Activated naive CD4-positive, alpha-beta T cell treated with anti-CD3 and anti-CD28 coated beads, Interleukin-2, amount 50 U/mL, for 72 hours (primary cell): ENCODE results near the gene PLEKHG4B. TPM values are rescaled to one million over a fixed set of nuclear protein-coding genes. Genes with fewer than 3 reads are reported as not detected.

ENCODE experiments used
- ATAC-seq, 2 donors: fragments of 150-1000 bp; cut with Tn5 transposase; 2 replicates each; pipeline ENCODE4 v1.10.0; 2021; ENCODE audit warnings: mild to moderate bottlenecking in 2 of 2, moderate library complexity in 2 of 2
- DNase-seq, 2 donors: peaks; one replicate each; pipeline ENCODE4 v3.0.0; 2021 to 2022; ENCODE audit warnings: low spot score in 2 of 2
- H3K27ac Mint-ChIP-seq, 2 donors: one replicate each; pipeline ENCODE4 v1.8.0; 2022; ENCODE audit warnings: mild to moderate bottlenecking in 2 of 2, mixed read lengths in 2 of 2
- H3K36me3 Mint-ChIP-seq, 2 donors: one replicate each; pipeline ENCODE4 v1.8.0; 2022; ENCODE audit warnings: mixed read lengths in 2 of 2
- H3K9me3 Mint-ChIP-seq, 2 donors: one replicate each; pipeline ENCODE4 v1.8.0; 2022; ENCODE audit warnings: mixed read lengths in 2 of 2
- total RNA-seq, 2 donors: library from RNA; stranded (reverse); gene quantifications; one replicate each; pipeline ENCODE4 v1.2.3, GENCODE V29; 2022

Gene PLEKHG4B
- total RNA-seq, 2 donors from 2014 or later: 0.47 TPM; not detected in 1

DNA sequence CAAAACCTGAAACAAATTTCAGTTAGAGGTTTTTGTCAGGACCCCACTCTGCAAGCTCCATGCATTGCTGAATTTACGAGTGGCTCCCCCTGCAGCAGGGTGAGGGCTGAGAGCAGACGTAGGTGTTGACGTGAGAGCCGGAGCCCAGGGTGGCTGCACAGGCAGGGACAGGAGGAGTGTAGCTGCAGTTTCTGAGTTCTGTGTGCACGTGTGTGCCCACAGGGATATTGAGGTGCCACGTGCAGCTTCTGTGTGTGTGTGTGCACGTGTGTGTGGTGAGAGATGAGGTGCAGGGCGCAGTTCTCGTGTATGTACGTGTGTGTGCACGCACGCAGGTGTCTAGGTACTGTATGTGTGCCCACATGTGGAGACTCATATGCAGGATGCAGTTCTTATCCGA, 14.6 kb downstream of the PLEKHG4B start:
- H3K36me3 Mint-ChIP-seq: peaks cover 5% of the 10 kb centered on the region in 2 donors
- no peak overlapping the region for H3K27ac Mint-ChIP-seq
- DNase-seq (no peak), ATAC-seq (no peak)
- H3K9me3 Mint-ChIP-seq: peaks cover 9 to 10% of the 10 kb centered on the region in 2 donors

DNA sequence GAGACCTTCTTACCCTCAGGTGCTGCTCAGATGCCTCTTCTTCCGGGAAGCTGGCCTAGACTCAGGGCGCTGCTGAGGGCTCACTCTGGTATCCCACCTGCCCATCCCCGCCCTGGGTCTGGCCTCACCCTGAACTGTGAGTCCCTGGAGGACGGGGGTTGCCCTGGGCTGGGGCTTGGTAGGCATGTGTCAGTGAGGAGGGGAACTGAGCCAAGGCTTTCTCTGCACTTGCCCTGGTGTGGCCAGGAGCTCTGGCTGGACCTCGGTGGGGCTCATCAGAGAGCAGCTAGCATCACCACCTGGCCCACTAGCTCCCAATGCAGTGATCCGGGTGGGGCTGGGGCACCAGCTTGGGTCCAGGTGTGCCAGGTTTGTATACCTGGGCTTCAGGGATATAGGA, 15.6 kb downstream of the PLEKHG4B start:
- Mint-ChIP-seq H3K27ac (no peak overlapping the region), H3K36me3 (peaks cover 5% of the 10 kb centered on the region in 2 donors), H3K9me3 (peaks cover 9 to 10% of the 10 kb centered on the region in 2 donors)
- DNase-seq (no peak), ATAC-seq (no peak)

DNA sequence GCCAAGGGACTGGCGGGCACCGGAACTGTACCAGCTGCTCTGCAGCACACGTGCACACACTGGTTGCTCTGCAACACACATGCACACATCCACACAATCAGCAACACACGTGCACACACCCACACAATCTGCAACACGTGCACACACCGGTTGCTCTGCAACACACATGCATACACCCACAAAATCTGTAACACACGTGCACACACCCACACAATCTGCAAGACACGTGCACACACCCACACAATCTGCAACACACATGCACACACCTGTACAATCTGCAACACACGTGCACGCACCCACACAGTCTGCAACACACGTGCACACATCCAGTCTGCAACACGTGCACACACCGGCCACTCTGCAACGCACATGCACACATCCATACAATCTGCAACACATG, 17.9 kb downstream of the PLEKHG4B start:
- ATAC-seq (no peak), DNase-seq (no peak)
- Mint-ChIP-seq H3K36me3 (peaks cover 5% of the 10 kb centered on the region in 2 donors), H3K9me3 (peaks cover 9 to 10% of the 10 kb centered on the region in 2 donors), H3K27ac (no peak overlapping the region)

DNA sequence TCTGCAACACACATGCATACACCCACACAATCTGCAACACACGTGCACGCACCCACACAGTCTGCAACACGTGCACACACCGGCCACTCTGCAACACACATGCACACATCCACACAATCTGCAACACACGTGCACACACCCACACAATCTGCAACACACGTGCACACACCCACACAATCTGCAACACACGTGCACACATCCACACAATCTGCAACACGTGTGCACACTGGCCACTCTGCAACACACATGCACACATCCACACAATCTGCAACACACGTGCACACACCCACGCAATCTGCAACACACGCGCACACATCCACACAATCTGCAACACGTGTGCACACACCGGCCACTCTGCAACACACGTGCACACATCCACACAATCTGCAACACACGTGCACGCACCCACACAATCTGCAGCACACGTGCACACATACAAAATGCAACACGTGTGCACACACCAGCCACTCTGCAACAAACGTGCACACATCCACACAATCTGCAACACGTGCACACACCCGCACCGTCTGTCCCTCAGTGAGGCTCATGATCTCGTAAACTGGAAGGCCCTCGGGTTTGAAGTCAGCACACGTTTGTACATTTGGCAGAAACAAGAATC, 18.4 kb downstream of the PLEKHG4B start:
- DNase-seq (no peak), ATAC-seq (no peak)
- Mint-ChIP-seq H3K36me3 (peaks cover 5% of the 10 kb centered on the region in 2 donors), H3K9me3 (peaks cover 9 to 10% of the 10 kb centered on the region in 2 donors), H3K27ac (no peak overlapping the region)

DNA sequence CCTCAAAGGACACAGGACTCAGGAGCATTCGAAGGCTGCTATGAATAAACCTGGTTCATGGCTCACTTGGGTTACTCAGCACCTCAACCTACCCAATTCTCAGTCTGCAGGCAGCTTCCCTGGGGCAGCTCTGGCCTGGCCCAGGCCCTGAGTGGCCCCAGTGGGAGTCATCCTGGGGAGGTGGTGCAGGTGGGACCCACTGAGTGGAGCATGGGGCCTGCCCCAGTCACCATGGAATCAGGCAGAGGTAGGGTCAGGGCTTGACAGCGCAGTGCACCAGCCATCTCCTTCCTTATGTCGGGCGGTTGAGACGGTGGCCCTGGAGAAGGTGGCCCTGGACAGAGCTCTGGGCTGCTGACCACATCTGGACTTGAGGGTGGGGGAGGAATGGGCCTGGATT, 19.2 kb downstream of the PLEKHG4B start:
- Mint-ChIP-seq H3K9me3 (peaks cover 9 to 10% of the 10 kb centered on the region in 2 donors), H3K36me3 (peaks cover 5% of the 10 kb centered on the region in 2 donors), H3K27ac (no peak overlapping the region)
- DNase-seq (no peak), ATAC-seq (no peak)

DNA sequence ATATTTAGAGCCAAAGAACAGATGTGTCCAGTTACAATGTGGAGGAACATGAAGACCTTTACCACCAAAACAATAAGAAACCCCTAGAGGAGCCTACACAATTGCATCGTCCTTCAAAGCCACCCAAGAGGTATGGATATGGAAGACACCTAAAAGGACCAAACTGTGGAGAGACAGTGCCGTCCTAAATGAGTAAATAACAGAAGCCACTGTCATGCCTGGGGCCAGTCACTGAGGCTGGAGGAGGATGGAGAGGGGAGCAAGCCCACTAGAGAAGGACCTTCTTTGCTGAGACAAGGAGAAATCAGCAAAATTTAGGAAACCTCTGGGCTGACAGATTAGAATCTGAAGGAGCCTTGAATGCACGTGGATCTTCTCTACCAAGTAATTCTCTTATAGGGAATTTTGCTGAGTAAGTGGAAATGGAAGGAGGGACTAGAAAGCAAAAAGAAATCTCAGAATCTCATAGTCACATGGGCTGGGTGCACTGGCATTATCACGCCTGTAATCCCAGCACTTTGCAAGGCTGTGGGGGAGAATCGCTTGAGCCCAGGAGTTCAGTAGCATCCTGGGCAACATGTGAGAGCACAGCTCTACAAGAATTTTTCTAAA, 27.6 kb downstream of the PLEKHG4B start:
- ATAC-seq: no peak
- Mint-ChIP-seq H3K36me3 (peaks cover 11 to 13% of the 10 kb centered on the region in 2 donors), H3K27ac (no peak overlapping the region)

DNA sequence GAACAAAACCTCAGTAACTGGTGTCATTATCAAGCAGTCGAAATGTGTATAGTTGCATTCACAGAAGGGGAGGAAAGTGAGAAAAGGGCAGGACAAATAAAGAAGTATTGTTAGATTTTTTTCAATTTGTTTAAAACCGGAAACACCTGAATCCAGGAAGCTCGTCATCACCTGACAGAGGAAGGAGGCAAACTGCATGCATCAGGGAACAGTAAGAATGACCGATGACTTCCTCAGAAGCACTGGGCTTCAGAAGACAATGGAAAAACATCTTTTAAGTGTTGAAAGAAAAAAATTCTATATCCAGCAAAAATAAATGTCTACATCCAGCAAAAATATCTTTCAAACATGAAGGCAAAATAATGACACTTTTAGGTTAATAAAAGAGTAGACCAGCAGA, 29.5 kb downstream of the PLEKHG4B start:
- DNase-seq: no peak
- no peak for ATAC-seq
- peaks cover 16 to 17% of the 10 kb centered on the region in 2 donors for H3K9me3 Mint-ChIP-seq
- H3K27ac Mint-ChIP-seq: no peak overlapping the region
- peaks cover 18 to 21% of the 10 kb centered on the region in 2 donors for H3K36me3 Mint-ChIP-seq

More for the DNA sequence above, 27.6 kb downstream of the PLEKHG4B start:
- peaks cover 10 to 12% of the 10 kb centered on the region in 2 donors for H3K9me3 Mint-ChIP-seq
- no peak for DNase-seq

DNA sequence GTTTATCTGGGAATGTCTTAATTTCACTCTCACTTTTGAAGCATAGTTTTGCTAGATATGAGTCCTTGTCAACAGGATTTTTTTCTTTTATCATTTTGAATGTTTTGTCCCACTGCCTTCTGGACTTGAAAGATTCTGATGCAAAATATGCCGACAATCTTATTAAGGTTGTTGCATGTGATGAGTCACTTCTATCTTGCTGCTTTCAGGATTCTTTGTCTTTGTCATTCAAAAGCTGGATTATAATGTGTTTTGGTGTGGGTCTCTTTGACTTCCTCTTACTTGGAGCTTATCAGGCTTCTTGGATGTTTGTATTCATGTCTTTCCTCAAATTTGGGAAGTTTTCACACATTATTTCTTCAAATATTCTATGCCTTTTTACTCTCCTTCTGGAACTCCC, 33.8 kb downstream of the PLEKHG4B start:
- ATAC-seq (no peak), DNase-seq (no peak)
- peaks cover 20% of the 10 kb centered on the region in 2 donors for H3K9me3 Mint-ChIP-seq
- peaks cover 23 to 25% of the 10 kb centered on the region in 2 donors for H3K36me3 Mint-ChIP-seq
- H3K27ac Mint-ChIP-seq: no peak overlapping the region

DNA sequence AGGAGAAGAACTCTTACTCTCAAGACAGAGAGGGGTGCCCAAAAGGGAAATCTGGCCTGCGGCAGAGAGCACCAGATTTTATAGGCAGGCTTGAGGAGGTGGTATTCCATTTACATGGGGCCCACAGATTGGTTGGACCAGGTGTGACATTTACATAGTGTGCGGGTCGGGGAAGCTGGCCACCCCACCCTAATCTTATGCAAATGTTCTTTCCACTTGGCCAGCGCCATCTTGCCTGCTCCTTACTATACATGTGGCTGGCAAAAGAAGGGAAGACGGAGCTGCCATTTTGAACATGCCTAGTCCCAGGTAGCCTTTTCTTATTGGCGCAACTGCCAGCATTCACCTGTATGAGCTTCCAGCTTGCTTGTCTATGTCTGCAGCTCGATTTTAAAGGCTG, 34.8 kb downstream of the PLEKHG4B start:
- ATAC-seq (no peak), DNase-seq (no peak)
- H3K27ac Mint-ChIP-seq: no peak overlapping the region
- peaks cover 11 to 13% of the 10 kb centered on the region in 2 donors for H3K9me3 Mint-ChIP-seq
- peaks cover 14 to 16% of the 10 kb centered on the region in 2 donors for H3K36me3 Mint-ChIP-seq

DNA sequence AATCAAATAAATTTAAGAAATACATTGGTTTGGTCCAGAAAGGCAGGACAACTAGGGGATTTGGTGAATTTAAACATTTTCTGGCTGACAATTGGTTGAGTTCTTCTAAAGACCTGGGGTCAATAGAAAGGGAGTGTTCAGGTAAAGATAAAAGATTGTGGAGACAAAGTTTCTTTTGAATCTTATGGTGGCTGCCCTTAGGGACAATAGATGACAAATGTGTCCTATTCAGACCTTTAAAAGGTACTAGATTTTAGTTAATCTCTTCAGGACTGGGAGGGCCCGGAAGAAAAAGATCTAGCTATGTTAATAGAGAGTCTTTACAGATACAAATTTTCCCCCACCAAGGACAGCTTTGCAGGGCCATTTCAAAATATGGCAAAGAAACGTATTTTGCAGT, 35.9 kb downstream of the PLEKHG4B start:
- ATAC-seq (no peak), DNase-seq (no peak)
- Mint-ChIP-seq H3K36me3 (peaks cover 12 to 16% of the 10 kb centered on the region in 2 donors), H3K27ac (no peak overlapping the region), H3K9me3 (peaks cover 7 to 13% of the 10 kb centered on the region in 2 donors)

DNA sequence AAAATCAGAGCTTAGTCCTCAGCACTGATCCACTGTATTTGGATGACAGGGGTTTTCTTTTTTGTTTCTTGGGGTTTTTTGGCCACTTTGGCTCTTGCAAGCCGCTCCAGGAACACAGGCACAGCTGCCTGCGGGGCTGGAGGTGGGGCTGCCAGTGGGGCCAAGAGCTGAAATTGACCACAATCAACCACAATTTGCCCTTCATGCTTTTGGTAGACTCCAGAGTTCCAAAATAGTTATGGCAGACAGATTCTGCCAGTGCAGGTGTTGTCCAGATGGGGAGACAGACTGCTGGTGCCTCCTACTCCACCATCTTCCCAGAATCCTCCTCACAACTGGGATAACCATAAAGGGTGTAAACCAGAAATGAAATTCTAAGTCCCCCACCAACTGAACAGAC, 36.5 kb downstream of the PLEKHG4B start:
- Mint-ChIP-seq H3K27ac (no peak overlapping the region), H3K36me3 (peaks cover 12 to 16% of the 10 kb centered on the region in 2 donors), H3K9me3 (peaks cover 7 to 13% of the 10 kb centered on the region in 2 donors)
- DNase-seq (no peak), ATAC-seq (no peak)

DNA sequence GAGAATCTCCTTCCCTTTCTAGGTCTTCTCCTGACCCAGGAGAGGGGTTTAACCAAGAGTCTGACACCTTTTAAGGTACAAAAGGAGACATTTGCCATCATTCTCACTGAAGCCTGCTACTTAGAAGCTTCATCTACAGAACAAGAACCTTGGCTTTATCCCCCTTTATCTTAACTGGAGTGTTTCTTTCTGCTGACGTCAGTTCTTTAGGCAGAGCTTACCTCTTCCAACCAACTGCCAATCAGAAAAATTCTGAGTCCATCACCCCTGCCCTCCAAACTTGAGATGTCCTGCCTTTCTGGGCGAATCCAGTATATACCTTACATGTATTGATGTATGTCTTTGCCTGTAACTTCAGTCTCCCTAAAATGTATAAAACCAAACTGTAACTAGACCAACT, 37.2 kb downstream of the PLEKHG4B start:
- Mint-ChIP-seq H3K36me3 (peaks cover 12 to 13% of the 10 kb centered on the region in 2 donors), H3K27ac (no peak overlapping the region)
- ATAC-seq: no peak

DNA sequence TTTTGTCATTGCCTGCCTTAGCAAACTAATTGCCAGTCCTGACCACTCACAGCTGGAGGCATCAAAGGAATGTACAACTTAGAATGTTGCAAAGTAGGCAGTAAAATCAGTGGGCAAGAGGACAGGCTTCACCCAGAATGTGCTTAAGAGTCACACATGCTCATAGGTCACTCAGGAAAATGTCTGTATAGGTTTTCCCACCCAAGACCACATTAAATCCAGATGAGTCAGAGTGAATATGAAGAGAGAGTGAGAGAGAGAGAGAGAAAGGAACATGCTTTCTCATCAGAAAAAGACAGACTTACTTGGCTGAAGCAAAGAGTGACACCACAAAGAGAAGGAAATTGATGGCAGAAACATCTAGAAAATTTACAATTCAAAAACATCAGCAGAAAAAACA, 37.9 kb downstream of the PLEKHG4B start:
- Mint-ChIP-seq H3K27ac (no peak overlapping the region), H3K36me3 (peaks cover 11 to 12% of the 10 kb centered on the region in 2 donors), H3K9me3 (peaks cover 7 to 9% of the 10 kb centered on the region in 2 donors)
- ATAC-seq: no peak
- no peak for DNase-seq

More for the DNA sequence above, 37.2 kb downstream of the PLEKHG4B start:
- H3K9me3 Mint-ChIP-seq: peaks cover 7 to 9% of the 10 kb centered on the region in 2 donors
- DNase-seq: no peak

DNA sequence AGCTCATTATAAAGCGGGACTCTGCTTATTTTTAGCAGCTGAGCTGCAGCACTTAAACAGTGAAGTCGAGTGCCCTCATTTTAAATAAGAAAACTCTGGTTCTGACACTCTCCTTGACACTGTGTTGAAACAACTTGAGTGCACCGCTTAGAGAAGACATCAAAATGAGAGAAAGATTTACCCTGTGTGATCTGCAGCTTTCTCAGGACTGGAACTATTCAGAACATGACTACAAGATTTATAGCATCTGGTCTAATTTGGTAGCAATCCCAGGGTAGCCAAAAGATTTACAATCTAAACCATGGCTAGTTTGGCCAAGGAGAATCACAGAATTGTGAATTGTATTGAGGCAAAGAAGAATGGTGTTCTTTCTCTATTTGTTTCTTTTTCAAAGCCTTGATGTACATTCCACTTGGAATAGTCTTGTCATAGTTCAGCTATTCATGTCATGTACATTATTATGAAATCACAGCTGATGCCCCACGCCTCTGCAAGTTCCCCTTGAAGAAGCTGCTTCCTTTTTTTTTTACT, 38.7 kb downstream of the PLEKHG4B start:
- Mint-ChIP-seq H3K9me3 (peaks cover 7 to 9% of the 10 kb centered on the region in 2 donors), H3K36me3 (peaks cover 11 to 12% of the 10 kb centered on the region in 2 donors), H3K27ac (no peak overlapping the region)
- DNase-seq (no peak), ATAC-seq (no peak)

DNA sequence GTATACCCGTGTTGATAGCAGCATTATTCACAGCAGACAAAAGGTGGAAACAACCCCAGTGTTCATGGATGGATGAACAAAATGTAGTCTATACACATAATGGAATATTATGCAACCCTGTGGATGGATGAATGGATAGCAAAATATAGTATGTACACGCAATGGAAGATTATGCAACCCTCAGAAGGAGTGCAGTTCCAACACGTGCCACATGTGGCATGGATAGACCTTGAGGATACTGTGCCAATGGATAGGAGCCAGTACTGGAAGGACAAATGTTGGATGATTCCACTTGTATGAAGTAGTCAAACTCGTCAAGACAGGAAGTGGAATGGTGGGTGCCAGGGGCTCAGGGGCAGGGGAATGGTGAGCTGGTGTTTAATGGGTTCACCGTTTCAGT, 44.9 kb downstream of the PLEKHG4B start:
- DNase-seq (no peak), ATAC-seq (no peak)
- H3K36me3 Mint-ChIP-seq: no peaks in the 10 kb centered on the region
- H3K27ac Mint-ChIP-seq: no peak overlapping the region
- H3K9me3 Mint-ChIP-seq: no peaks in the 10 kb centered on the region

DNA sequence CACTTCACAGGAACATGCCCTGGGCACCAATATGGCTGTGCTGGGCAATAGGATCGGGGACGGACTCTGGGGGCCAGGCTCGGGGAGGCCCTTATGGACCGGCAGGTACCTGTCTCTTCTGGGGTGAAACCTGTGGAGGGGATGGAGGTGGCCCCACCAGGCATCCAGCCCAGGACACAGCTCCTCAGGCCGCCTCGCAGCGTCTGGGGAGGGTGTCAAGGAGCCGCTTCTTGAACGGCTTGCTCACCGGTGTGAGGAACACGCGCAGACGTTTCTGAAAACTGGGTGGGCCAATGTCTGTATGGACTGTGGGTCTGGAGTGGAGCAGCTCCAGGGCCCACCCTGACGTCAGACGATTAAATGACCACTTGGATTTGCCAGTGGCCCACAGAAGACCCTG, 45.8 kb downstream of the PLEKHG4B start:
- no peak overlapping the region for H3K27ac Mint-ChIP-seq
- ATAC-seq (no peak), DNase-seq (no peak)
- no peaks in the 10 kb centered on the region for H3K36me3 Mint-ChIP-seq
- H3K9me3 Mint-ChIP-seq: no peaks in the 10 kb centered on the region

DNA sequence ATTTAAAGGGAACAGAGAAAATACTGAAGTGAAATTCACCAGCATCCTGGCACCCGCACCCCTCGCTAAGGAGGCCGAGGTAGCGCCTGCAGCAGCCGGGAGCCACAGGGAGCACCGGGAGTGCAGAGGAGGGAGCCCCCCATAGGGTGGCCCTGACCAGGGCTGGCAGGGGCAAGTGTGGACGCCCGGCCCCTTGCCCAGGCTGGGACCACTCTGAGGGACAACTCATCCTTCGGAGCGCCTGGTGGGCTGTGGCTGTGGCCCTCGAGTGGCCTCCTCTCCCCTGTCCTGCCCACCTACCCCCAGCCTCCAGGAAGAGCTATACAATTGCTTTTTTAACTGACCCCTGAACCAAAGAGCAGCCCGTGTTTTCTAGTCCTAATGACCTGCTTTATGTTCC, 47.0 kb downstream of the PLEKHG4B start:
- Mint-ChIP-seq H3K9me3 (no peaks in the 10 kb centered on the region), H3K27ac (no peak overlapping the region), H3K36me3 (no peaks in the 10 kb centered on the region)
- ATAC-seq (no peak), DNase-seq (no peak)
